ENCODE measurements around the gene NRIP3.

- TF ChIP-seq POLR2A (IDR thresholded peaks at IDR 0.05; ENCODE audit: low read depth, low read length) (no peak), POLR2AphosphoS5 (IDR thresholded peaks at IDR 0.05; ENCODE audit: low read depth, low read length) (no peak), TAF1 (IDR thresholded peaks at IDR 0.05; ENCODE audit: borderline replicate concordance, low read depth, low read length) (no peak)
These were observed 62.3 kb downstream of the NRIP3 start for GRCh38 chr11:8941341-8942103.
